Measurements from ENCODE around the gene JAK1.

- TF ChIP-seq CTCF (conservative IDR thresholded peaks at IDR 0.05; ENCODE audit: low read depth, low read length): no peak
- TF ChIP-seq EZH2 (IDR thresholded peaks at IDR 0.05; ENCODE audit: borderline replicate concordance, low read depth, low read length, poor library complexity, severe bottlenecking): no peak
Measured at GRCh38 chr1:64841330-64842065, 124.9 kb downstream of the JAK1 start.
